Stimulated activated CD4-positive, alpha-beta T cell treated with anti-CD3 and anti-CD28 coated beads, TNF-alpha, amount 100 ng/mL, for 1 hour (primary cell): ENCODE measurements around the gene RPUSD1.
"Not testable (repeated sequence)": the region's sequence is repeated elsewhere in the genome, so short reads cannot be mapped to it uniquely, and the experiment has no call there.

Experiments
- DNase-seq, 3 donors: peaks; one replicate each; pipeline ENCODE4 v3.0.0-alpha.2; 2020; ENCODE audit warnings: low read depth in 3 of 3, low spot score in 1 of 3

Gene RPUSD1

DNA sequence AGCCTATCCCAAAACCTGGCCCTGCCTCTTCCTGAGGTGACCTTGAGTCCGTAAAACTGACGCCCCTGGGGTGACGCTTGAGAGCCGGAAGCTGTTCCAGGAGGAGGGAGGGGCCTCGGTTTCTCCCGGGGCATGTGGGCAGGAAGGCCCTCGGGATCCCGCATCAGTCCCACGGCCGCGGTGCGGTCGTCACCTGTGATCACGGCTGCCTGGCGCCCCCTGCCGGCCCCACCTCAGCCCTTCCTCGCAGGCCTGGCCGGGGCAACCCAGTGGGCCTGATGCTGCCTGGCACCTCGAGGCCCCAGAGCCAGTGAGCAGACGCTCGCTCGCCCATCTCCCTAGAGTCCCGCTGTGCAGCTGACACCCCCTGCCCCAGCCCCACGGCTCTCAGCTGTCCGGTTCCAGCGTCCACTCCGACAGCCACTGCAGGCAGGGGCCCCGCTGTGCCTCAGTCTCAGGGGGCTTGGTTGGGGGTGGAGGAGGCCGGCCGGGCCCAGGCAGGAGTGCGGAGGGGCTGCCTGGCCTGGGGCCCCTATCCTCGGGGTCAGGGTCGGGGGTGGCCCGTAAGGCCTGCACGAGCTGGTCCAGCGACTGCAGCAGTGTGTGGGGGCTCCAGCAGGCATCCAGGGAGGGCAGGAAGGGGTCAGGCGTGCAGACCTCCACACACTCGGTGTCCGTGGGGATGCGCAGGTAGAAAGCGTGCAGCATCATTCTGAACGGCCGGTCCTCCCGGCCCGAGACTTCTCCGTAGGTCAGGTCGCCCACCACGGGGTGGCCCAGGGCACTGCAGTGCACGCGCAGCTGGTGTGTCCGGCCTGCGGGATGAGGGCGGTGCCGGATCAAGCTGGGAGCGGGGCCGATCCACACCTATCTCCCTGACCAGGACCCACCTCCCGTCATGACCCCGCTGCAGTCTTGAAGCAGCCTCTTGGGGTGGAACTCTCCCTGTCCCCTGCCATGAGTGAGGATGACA is 2.3 kb downstream of the RPUSD1 start:
- peak in 2 of 3 donors; percentile 57 to 72 for DNase-seq

DNA sequence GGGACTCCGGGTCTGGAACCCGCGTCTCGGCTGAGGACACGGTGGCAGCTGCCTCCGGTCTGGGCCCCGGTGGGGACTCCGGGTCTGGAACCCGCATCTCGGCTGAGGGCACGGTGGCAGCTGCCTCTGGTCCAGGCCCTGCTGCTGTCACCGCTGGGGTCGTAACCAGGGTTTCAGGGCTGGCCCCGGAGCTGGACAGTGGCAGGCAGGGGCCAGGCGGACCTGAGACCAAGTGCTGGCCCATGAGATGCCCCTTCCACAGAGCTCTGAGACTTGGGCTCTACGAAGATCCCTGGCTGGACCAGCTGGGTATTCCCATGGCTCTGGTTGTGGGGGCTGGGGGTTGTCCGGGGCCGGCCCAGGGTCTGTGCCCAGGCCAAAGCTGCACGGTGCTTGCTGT is 3.8 kb downstream of the RPUSD1 start:
- DNase-seq, result no peak

DNA sequence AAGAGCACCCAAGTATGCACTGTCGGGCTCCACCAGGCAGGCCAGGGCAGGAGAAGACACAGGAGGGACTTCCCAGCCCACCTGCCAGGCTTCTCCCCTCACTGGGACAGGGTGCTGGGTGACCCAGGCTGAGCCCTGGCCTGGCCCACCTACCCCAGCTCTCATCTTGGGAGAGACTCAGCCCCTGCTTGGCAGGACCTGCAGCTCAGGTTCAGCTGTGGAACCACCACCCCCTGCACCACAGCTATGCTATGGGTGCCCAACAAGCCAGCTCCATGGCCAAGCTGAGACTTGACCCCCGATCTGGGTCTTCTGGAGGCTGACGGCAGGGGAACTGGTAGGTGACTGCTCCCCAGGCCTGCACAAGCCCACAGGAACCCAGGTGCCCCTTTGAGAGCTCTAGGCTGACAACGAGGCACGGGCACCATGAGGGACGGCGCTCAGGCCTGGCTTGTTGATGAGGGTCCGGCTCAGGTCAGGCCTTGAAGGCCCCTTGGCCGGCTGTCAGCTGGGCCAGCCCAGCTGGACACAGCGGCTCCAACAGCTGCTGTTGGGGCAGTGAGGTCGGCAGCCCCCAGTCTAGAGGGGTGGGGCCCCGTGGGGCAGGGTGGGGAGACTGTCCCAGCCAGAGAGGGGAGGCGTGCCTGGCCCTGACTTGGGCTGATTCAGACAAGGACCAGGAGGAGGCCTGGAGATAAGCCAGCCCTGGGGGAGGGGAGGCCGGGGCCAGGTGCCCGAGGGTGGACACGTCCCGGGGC is 4.6 kb downstream of the RPUSD1 start:
- no peak for DNase-seq

DNA sequence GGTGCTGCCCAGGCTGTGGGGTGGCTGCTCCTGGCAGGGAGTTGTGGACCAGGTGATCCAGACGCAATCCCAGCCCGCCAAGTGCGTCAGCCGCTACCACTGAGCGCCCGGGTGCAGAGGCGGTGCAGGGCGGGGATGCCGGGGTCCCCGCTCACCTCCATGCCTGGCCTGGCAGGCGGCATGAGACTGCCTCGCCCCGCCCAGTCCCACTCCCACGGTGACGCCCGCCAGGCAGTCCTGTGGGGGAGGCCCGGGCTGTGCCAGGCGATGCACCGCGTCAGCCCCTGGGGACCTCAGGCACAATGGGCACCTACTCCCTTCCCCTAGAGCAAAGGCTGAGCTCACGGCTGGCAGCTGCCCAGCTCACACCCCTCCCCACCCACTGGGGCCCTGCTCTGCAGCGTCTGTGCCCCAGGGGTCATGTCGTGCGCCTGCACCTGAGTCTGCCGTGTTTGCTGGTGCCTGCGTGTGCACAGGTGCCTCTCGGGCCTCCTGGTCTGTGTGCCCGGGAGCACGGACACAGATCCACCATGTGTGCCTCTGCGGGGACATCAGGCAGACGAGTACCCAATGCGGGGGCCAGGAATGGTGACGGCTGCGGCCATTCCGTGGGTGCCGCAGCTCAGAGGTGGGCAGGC is 5.3 kb downstream of the RPUSD1 start:
- DNase-seq, result no peak

DNA sequence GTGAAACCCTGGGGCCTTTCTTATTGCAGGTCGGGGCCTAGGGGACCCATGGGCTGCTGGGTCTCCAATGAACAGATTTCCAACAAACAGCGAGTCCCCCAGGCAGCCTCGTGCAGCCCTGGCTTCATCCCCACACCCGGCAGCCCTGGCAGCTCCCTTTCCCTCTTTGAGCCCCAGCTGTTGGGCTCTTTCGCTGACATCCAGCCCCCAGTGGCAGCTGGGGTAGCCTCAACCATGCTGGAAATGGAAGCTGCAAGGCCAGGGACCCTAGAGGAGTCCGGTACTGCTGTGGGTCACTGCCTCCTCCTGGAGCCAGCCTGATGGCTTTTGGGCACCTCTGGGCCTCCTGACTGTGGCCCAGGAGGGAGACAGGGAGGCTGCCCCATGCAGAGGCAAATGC is 5.9 kb downstream of the RPUSD1 start:
- DNase-seq, result no peak

DNA sequence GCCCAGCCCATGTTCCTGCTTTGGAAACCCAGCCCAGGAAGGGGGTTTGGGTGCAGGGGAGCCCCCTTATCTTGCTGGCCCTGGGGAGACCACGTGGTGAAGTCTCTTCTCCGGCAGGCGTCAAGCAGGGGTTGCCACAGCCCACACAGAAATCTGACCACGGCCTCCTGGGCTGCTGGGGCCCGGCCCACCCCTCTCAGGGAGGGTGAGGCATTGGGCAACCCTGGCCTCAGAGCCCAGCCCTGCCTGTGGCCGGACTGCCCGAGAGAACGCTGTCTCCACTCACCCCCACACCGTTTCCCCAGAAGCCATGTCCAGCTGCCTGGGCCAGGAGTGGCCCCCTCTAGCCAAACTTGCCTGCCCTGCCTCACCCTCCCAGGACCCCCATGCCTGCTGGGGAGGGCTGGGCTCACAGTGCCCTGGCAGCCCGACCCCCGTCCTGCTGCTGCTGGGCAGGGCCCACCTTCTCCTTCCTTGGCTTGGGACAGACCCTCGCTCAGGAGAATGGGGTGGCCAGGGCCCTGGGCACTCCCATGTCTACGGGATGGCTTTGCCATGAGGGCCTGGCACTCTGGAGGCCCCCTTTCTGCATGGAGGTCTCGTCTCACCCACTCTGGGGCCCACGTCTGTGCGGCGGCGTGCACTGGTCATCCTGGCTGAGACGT is 6.7 kb downstream of the RPUSD1 start:
- DNase-seq, result no peak

DNA sequence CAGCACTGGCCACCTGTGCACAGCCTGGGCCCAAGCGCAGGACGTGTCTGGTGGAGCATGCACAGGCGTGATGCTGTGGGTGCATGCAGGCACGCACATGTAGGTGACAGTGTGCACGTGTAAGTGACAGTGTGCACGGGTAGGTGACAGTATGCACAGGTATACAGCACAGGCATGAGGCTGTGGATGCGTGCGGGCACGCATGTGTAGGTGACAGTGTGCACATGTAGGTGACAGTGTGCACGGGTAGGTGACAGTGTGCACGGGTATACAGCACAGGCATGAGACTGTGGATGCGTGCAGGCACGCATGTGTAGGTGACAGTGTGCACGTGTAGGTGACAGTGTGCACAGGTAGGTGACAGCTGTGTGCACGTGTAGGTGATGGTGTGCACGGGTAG is 7.9 kb downstream of the RPUSD1 start:
- DNase-seq, result no peak

DNA sequence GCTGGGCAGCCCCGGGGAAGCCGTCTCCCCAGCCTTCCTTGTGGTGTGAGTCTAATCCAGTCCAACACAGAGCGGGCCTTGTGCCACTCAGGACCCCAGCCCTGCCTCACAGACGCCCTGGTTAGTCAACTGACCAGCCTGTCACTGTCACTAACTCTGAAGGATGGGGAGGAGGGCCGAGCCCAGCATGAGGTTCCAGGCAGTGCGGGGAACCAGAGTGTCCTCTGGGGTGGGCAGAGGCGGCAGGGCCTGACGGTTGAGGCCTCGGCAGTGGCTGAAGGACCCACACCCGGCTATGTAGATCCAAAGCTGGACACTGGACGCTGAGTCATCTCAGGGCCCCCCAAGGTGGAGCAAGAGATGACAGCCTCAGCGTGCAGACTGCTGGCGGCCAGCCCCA is 8.6 kb downstream of the RPUSD1 start:
- DNase-seq, result no peak

DNA sequence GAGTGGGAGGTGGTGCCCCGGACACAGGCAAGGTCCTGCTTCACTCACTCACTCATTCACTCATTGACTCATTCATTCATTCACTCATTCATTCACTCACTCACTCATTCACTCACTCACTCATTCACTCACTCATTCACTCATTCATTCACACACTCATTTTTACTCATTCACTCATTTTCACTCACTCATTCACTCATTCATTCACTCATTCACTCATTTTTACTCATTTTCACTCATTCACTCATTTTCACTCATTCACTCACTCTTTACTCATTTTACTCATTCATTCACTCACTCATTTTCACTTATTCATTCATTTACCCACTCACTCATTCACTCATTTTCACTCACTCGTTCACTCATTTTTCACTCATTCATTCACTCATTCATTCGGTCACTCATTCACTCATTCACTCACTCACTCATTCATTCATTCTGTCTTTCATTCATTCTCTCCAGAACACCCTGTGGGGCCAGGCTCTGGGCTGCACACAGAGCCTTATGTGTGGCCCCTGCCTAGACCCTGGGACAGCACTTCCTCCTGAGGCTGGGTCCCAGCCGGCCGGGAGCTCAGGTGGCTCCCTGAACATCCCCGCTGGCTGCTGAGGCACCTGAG is 9.2 kb downstream of the RPUSD1 start:
- no peak for DNase-seq

DNA sequence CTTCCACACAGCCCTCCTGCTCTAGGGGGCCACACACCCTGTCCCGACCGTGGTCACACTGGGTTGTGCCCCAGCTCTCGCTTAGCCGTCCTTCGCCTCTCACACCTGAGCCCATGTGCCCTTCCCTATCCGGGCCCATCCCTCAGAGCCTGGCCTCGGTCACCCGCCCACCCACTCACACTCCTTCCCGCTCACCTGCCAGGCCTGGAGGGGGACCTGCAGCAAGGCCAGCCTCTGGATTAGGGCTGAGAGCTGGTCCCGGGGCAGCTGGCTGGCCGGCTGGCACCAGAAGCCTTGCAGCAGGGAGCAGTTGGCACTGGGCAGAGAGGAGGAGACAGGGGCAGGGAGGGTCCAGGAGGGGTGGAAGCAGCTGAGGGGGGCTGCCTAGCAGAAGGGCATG is 9.7 kb downstream of the RPUSD1 start:
- DNase-seq, result no peak

DNA sequence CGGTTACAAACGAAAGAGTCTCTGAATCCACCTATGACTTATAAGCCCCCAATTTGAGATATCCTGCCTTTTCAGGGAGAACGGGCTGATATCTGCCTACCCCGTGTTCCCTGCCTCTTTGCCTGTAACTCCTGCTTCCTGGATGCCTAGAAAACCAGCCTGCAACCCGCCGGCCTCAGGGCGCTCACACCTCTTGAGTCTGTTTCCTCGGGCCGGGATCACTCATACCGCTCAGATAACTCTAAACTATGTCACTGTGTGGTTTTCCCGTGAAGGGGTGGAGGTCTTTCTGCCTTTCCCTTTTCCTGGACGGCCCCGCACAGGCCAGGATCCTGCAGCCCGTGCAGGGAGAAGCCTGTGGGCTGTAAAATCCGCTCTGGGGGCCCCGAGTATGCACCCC is 10.4 kb downstream of the RPUSD1 start:
- no peak for DNase-seq

DNA sequence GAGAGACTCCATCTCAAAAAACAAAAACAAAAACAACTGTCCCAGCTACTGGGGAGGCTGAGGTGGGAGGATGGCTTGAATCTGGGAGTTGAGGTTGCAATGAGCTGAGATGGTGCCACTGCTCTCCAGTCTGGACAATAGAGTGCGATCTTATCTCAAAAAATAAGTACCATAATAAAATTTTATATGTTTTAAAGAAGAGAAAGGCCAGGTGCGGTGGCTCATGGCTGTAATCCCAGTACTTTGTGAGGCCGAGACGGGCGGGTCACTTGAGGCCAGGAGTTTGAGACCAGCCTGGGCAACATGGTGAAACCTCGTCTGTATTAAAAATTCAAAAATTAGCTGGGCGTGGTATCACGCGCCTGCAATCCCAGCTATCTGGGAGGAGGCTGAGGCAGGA is 11.4 kb downstream of the RPUSD1 start:
- no peak for DNase-seq

DNA sequence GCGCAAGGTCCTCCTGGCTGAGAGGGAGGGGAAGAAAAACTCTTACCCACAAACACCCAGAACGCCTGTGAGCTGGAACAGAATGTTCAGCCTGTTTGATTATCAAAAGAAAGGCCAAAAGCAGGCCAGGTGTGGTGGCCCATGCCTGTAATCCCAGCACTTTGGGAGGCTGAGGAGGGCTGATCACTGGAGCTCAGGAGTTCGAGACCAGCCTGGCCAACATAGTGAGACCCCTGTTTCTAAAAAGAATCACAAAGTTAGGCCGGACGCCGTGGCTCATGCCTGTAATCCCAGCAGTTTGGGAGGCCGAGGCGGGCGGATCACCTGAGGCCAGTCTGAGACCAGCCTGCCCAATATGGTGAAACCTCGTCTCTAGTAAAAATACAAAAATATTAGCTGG is 11.9 kb downstream of the RPUSD1 start:
- DNase-seq, result not testable (repeated sequence)

DNA sequence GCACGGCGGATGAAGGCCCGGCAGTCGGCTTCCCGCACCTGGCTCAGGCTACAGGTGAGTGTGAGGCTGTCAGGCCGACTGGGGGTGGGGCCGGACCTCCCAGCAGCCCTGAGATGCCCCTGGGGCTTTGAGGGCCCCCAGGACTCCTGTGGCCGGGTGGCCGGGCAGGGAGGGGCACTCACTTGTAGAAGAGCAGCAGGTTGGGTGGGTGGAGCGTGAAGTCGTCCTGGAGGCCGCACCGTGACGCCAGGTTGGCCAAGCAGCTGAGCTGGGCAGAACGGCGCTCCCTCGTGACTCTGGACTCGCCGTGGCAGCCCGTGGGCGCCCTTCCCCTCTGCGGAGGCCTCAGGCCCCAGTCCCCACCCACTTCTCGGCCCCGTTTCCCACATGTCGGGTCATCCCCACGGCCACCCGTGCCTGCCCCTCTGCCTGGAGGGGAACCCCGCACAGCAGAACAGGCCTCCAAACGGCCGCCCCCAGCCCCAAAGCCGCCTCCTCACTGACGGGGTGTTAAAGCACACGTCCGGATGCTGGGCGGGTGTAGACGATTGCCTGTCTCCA is 12.9 kb downstream of the RPUSD1 start:
- no peak for DNase-seq

DNA sequence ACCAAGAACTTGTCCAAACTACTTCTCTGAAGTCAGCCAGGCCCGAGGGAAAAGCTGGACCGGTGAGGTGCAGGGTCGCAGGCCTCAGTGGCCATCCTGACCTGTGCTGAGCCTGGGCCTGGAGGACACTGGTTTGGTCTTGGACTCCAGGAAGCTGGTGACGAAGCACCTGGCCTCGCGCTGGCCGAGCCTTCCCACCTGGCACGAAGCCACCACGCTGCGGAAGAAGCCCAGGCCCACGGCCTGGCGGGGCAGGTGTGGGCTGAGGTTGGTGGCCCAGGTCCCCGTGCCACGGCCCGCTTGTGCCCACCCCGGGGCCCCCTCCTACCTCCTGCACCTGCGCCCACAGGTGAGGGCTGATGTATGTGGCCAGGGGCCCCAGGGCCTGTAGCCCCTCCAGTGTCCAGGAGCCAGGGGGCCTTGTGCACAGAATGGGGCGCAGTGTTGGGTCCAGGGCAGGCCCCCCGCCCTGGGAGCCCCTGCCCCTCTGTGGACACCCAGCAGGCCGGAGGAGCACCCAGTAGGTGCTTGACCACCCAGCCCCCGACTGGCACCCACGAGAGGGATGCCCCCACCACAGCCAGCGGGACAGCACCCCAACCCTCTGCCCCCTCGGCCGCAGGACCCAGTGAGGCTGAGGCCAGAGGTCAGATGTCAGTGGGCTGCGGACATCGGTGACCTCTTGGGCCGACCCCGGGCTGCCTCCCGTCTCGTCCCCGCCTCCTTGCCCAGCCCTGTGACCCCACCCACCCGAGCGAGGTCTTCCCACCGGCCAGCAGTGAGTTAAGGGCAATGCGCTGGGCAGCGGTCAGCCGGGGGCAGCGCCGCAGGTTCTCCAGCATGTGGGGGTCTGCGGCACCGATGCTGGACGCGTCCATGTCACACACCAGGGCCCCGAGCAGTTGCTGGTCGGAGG is 13.8 kb downstream of the RPUSD1 start:
- DNase-seq, result no peak

DNA sequence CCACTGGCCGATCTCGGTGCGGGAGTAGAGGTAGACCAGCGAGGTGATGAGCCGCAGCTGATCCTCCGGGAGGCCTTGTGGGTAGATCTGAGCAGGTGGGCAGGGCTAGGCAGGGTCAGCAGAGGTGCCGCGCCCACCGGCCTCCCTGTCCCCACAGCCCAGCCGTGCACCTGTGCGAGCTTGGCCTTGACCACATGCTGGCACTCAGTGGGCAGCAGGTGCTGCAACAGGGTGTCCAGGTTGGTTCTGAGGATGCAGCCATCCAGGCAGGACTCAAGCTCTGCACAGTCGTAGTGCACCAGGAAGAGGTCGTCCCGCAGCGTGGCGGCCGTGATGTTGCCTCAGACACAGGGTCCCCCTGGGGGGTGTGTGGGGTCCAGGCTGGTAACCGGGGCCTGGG is 15.2 kb downstream of the RPUSD1 start:
- DNase-seq, result no peak

DNA sequence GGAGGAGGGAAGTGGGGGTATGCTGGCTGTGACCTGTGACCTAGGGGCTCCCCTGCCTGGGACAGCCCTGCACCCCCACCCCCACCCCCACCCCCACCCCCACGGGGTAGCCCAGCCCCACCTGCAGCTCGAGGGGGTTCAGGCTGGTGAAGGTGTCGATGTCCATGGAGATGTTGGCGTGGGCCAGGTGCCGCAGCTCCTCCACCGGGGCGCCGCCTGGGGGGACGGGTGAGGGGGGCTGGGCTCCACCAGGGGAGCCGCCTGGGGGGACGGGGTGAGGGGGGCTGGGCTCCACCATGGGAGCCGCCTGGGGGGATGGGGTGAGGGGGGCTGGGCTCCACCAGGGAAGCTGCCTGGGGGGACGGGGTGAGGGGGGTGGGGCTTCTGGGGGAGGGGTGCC is 17.8 kb downstream of the RPUSD1 start:
- no peak for DNase-seq

DNA sequence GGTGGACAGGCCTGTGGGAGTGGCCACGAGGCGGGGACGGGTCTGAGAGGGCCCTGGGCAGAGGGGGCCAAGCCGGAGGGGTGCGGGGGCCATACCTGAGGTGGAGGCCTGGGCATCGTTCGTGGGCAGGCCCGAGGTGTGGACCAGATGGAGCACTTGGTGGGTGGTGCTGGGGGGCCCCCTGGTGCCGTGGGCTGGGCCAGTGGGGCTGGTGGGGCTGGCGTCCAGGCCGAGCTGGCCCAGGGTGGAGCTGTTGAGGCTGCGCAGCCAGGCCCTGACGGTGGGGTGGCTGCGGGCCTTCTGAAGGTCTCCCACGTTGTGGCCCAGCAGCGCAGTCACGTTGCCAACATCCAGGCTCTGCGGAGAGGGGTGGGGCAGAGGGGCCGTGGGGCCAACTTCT is 18.2 kb downstream of the RPUSD1 start:
- DNase-seq, result no peak

DNA sequence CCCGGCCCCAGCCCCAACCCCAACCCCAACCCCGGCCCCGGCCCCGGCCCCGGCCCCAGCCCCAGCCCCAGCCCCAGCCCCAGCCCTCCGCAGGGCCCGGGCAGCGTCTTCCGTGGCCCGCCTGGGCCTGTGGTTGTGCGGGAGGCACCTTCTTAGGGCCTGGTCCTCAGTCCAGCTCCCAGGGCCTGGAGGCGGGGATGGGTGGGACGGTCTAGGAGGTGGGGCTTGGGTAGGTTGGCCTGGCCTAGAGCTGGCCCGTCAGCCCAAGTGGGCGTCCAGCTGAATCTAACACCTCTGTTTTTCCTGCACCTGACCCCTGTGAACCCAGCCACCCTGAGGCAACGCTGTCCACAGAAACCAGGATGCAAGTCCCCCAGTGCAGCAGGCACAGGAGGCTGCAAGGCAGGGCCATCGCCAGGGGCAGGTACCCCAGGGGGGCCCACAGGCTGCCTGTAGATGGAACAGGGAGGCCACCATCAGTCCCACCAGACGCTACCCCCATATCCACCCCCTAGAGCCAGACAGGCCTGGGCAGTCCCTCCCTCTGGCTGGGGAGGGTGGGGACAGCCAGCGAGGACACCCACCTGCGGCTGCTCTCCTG is 18.9 kb downstream of the RPUSD1 start:
- DNase-seq, result no peak
